Measurements from ENCODE around the gene RASAL1. TPM values are rescaled to one million over a fixed set of nuclear protein-coding genes. Genes with fewer than 3 reads are reported as not detected.
"Not testable (repeated sequence)": the region's sequence is repeated elsewhere in the genome, so short reads cannot be mapped to it uniquely, and the experiment has no call there.

RASAL1 gene
- total RNA-seq, 1 donor from 2014 or later = not detected

DNA sequence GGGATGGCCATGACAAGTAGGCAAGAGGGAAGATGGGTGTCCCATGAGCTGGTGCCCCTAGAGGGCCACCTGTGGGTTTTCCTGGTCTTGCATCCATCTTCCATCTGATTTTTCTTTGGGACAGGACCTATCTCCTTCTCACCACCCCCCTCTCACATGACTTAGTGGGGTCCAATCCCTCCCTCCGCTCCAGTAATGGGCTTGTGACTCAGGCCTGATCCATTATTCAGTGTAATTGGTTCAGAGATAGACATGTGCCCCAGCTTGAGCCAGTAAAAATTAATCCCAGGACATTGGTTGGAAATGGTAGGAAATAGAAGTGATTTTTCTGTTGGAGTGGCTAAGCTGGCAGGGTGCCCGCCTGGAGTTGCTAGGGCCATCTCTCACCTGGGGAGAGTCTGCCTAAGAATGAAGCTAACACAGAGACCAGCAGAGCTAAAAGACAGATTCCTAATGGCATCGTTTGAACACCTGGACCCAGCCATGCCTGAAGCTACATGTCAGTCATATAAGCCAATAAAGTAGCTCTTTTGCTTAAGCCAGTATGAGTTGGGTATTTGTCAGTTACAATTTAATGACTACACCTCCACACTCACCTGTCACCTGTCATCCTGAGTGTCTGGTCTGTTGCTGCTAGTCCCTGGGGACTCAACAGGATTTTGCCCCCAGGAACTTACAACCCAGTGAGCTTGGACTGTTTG lies 14.7 kb downstream of the RASAL1 start:
- no peak for DNase-seq (ENCODE audit: low spot score)
- intact Hi-C loops (cut with DNase I) = no loop called here

DNA sequence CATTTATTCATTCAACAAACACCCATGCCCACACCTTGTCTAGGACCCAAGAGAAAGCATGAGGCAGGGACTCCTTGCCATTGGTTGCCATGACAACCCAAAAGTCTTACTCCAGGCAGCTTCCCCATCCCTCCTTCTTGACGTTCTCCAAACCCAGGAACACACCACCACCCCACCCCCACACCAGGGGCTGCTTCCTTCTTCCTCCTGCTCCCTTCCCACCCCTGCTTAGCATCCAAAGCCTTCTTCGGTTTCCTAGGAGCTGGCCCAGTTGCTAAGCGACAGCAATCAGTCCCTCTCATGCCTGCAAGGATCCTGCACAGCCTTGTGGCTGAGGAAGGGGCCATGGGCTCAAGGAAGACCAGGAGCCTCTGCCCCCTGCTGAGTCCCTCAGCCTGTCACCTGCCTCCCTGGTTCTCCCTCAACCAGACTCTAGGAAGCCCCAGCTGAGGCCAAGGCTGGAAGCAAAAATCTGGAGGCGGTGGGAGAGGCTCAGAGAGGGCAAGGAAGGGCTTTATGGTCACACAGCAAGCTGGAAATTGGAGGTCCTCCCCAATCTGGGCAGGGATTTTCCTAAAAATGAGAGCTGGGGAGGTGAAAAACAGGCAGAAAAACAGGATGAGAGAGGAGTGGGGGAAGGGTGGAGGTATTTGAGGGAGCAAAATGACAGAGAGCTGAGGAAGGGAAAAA lies 15.4 kb downstream of the RASAL1 start:
- no peak for DNase-seq (ENCODE audit: low spot score)
- intact Hi-C loops (cut with DNase I) = no loop called here

GRCh38 chr12:113118142-113118541 lies 17.4 kb downstream of the RASAL1 start:
- no peak for DNase-seq (ENCODE audit: low spot score)
- intact Hi-C loops (cut with DNase I) = no loop called here

- DNase-seq (ENCODE audit: low spot score); intact Hi-C loops (cut with DNase I): not testable (repeated sequence)
Measured at GRCh38 chr12:113117684-113118083, 17.9 kb downstream of the RASAL1 start.

- DNase-seq (ENCODE audit: low spot score) = no peak
- intact Hi-C loops (cut with DNase I) = no loop called here
Measured at GRCh38 chr12:113116875-113117274, 18.7 kb downstream of the RASAL1 start.

- intact Hi-C loops (cut with DNase I) = no loop called here
Measured at GRCh38 chr12:113115455-113116126, 20.0 kb downstream of the RASAL1 start.

GRCh38 chr12:113114447-113115178 lies 20.9 kb downstream of the RASAL1 start:
- intact Hi-C loops (cut with DNase I) = no loop called here
- DNase-seq (ENCODE audit: low spot score) = no peak

More at GRCh38 chr12:113115455-113116126, 20.0 kb downstream of the RASAL1 start:
- DNase-seq (ENCODE audit: low spot score) = no peak

- intact Hi-C loops (cut with DNase I) = no loop called here
- DNase-seq (ENCODE audit: low spot score) = no peak
Measured at GRCh38 chr12:113113397-113113796, 22.2 kb downstream of the RASAL1 start.

- intact Hi-C loops (cut with DNase I) = no loop called here
- no peak for DNase-seq (ENCODE audit: low spot score)
Measured at GRCh38 chr12:113112043-113112899, 23.3 kb downstream of the RASAL1 start.

GRCh38 chr12:113111247-113111646 lies 24.3 kb downstream of the RASAL1 start:
- no peak for DNase-seq (ENCODE audit: low spot score)
- intact Hi-C loops (cut with DNase I) = no loop called here

DNA sequence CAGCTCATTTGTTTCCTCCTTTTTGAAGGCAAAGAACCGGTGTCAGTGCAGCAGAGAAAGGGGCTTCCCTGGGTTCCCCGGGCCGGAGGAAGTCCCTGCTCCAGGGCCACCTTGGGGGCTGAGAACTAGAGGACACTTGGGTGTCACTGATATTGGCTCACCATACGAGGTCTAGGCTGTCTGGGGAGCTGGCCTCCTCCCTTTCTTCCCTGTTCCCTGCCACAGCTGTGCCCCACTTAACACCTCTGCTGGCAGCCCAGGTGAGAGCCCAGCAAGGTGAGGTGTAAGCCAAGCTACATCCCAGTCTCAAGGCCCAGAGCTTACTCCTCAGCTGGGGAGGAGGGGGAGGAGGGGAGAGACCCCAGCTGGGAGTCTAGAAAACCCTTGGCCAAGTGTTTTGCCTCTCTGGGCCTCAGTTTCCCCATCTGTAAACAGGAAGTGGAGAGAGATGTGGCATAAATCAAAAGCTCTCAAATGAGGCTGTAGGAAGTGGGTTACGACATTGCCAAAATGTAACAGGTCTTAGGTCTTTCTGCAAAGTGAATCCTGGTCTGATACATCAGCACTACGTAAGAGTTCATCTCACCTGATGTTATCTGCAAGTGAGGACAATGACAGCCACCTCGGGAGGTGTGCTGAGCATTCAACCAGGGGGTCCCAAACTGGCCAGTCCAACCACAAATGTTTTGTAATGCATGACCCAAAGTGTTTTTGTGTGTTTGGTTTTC lies 25.5 kb downstream of the RASAL1 start:
- intact Hi-C loops (cut with DNase I) = no loop called here
- no peak for DNase-seq (ENCODE audit: low spot score)

DNA sequence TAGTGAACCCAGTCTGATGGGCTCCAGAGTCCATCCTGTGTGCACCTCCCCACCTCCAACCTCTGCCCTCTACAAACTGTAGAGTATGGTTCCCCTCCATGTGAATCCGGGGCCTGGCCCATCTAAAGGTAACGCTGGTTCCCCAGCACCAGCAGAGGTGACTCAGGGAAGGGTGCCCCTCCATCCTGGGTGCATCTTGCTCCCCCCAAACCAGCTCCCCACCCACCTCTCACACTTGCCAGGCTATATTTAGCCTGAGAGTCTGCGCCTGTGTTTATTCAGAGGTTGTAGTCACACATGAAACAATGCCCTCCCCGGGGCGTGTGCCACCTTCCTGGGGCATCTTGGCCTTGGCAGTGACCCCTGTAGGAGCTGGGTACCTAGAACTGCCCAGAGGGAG lies 26.2 kb downstream of the RASAL1 start:
- intact Hi-C loops (cut with DNase I) = no loop called here
- DNase-seq (ENCODE audit: low spot score) = no peak

- intact Hi-C loops (cut with DNase I) = no loop called here
- DNase-seq (ENCODE audit: low spot score) = no peak
Measured at GRCh38 chr12:113108308-113108707, 27.3 kb downstream of the RASAL1 start.

GRCh38 chr12:113106361-113106760 lies 29.2 kb downstream of the RASAL1 start:
- DNase-seq (ENCODE audit: low spot score) = no peak
- intact Hi-C loops (cut with DNase I) = no loop called here

GRCh38 chr12:113105606-113106271 lies 29.8 kb downstream of the RASAL1 start:
- no peak for DNase-seq (ENCODE audit: low spot score)
- intact Hi-C loops (cut with DNase I) = no loop called here

- DNase-seq (ENCODE audit: low spot score) = no peak
- intact Hi-C loops (cut with DNase I) = no loop called here
Measured at GRCh38 chr12:113104953-113105510, 30.5 kb downstream of the RASAL1 start.

GRCh38 chr12:113103756-113104450 lies 31.7 kb downstream of the RASAL1 start:
- intact Hi-C loops (cut with DNase I) = no loop called here
- no peak for DNase-seq (ENCODE audit: low spot score)
